Thymus (tissue), 11 donors: ENCODE data around the gene PAPSS1. TPM values are rescaled to one million over a fixed set of nuclear protein-coding genes. Genes with fewer than 3 reads are reported as not detected.
"Not testable (repeated sequence)": the region's sequence is repeated elsewhere in the genome, so short reads cannot be mapped to it uniquely, and the experiment has no call there.

Experiments used
- DNase-seq, 9 donors: peaks; one replicate each; pipeline ENCODE4 v3.0.0-alpha.2; 2013; ENCODE audit warnings: low spot score in 9 of 9, low read depth in 6 of 9, missing footprints in 1 of 9
- H3K27ac ChIP-seq, 2 donors: one replicate each; pipeline ENCODE4 v1.5.1; 2013; ENCODE audit warnings: control low read depth in 1 of 2, low read depth in 1 of 2, low read length in 1 of 2, mild to moderate bottlenecking in 1 of 2, moderate library complexity in 1 of 2
- H3K27me3 ChIP-seq, 2 donors: one replicate each; pipeline ENCODE4 v1.5.1; 2013; ENCODE audit warnings: low read length in 1 of 2; ENCODE audit not compliant: control insufficient read depth in 2 of 2, insufficient read depth in 1 of 2
- H3K36me3 ChIP-seq, 2 donors: one replicate each; pipeline ENCODE4 v1.5.1; 2013; ENCODE audit warnings: low read length in 1 of 2, mild to moderate bottlenecking in 1 of 2, moderate library complexity in 1 of 2; ENCODE audit not compliant: control insufficient read depth in 2 of 2, insufficient read depth in 2 of 2
- H3K4me1 ChIP-seq, 2 donors: one replicate each; pipeline ENCODE4 v1.5.1; 2013; ENCODE audit warnings: low read length in 2 of 2; ENCODE audit not compliant: control insufficient read depth in 2 of 2, insufficient read depth in 2 of 2
- H3K4me3 ChIP-seq, 2 donors: one replicate each; pipeline ENCODE4 v1.5.1; 2013; ENCODE audit warnings: low read length in 2 of 2, control low read depth in 1 of 2, mild to moderate bottlenecking in 1 of 2
- H3K9me3 ChIP-seq, 2 donors: one replicate each; pipeline ENCODE4 v1.5.1; 2013; ENCODE audit warnings: low read length in 1 of 2, mild to moderate bottlenecking in 1 of 2; ENCODE audit not compliant: control insufficient read depth in 2 of 2, insufficient read depth in 1 of 2
- WGBS: extraction: QIAGEN DNeasy Blood & Tissue Kit; methylation state at CpG from one replicate; pipeline ENCODE4 v1.1.7; 2013; 5-methylcytosine and 5-hydroxymethylcytosine counted together
- polyA plus RNA-seq: library from polyadenylated mRNA; stranded (reverse); fragments of 200-250 nt; gene quantifications from one replicate; pipeline ENCODE4 v1.2.3, GENCODE V29; 2013
- total RNA-seq: library from RNA; stranded (reverse); fragments of 120-200 nt; gene quantifications from one replicate; pipeline ENCODE4 v1.2.4, GENCODE V29; 2013
- donor health status: healthy.

PAPSS1 gene
- total and polyA plus RNA-seq, 2 donors = 35.2 to 39.0 TPM

GRCh38 chr4:107705742-107706556 lies 14.1 kb downstream of the PAPSS1 start:
- no peaks in the 10 kb centered on the region for H3K4me1 ChIP-seq
- no peak overlapping the region for H3K4me3 ChIP-seq
- WGBS = 100% methylated on average over 1 of the region's 1 CpG
- peak in 1 of 9 donors; percentile 2 for DNase-seq
- peaks cover 7 to 18% of the 10 kb centered on the region in 2 donors for H3K9me3 ChIP-seq
- H3K36me3 ChIP-seq = peaks cover under 1 to 4% of the 10 kb centered on the region in 2 donors
- no peaks in the 10 kb centered on the region for H3K27me3 ChIP-seq
- no peak overlapping the region for H3K27ac ChIP-seq

GRCh38 chr4:107701565-107701964 lies 18.5 kb downstream of the PAPSS1 start:
- Histone ChIP-seq H3K4me3 (no peak overlapping the region), H3K4me1 (no peaks in the 10 kb centered on the region), H3K9me3 (peaks cover under 1 to 8% of the 10 kb centered on the region in 2 donors), H3K27ac (no peak overlapping the region), H3K27me3 (no peaks in the 10 kb centered on the region), H3K36me3 (peaks cover 0 to 2% of the 10 kb centered on the region in 2 donors)
- no peak for DNase-seq
- WGBS = 96% methylated on average over 1 of the region's 1 CpG

GRCh38 chr4:107699466-107700206 lies 20.4 kb downstream of the PAPSS1 start:
- Histone ChIP-seq H3K4me3 (no peak overlapping the region), H3K27ac (no peak overlapping the region), H3K27me3 (no peaks in the 10 kb centered on the region), H3K36me3 (peaks cover 0 to 2% of the 10 kb centered on the region in 2 donors), H3K9me3 (peaks cover 0 to 3% of the 10 kb centered on the region in 2 donors), H3K4me1 (no peaks in the 10 kb centered on the region)
- DNase-seq = no peak
- WGBS = 92% methylated on average over 2 of the region's 2 CpGs

- H3K4me3 ChIP-seq, H3K27ac ChIP-seq, H3K27me3 ChIP-seq, DNase-seq, H3K4me1 ChIP-seq, H3K9me3 ChIP-seq, H3K36me3 ChIP-seq: not testable (repeated sequence)
- WGBS = 98% methylated on average over 6 of the region's 6 CpGs
Observed at GRCh38 chr4:107696187-107696586, 23.8 kb downstream of the PAPSS1 start.

- Histone ChIP-seq H3K9me3 (no peaks in the 10 kb centered on the region), H3K27ac (no peak overlapping the region), H3K27me3 (no peaks in the 10 kb centered on the region), H3K36me3 (no peaks in the 10 kb centered on the region), H3K4me3 (no peak overlapping the region), H3K4me1 (no peaks in the 10 kb centered on the region)
- DNase-seq = peak in 1 of 9 donors; percentile 1
- WGBS = 36% methylated on average over 2 of the region's 2 CpGs
Observed at GRCh38 chr4:107693132-107693531, 26.9 kb downstream of the PAPSS1 start.

- no peak for DNase-seq
- Histone ChIP-seq H3K36me3 (no peaks in the 10 kb centered on the region), H3K27ac (no peak overlapping the region), H3K4me3 (no peak overlapping the region), H3K27me3 (no peaks in the 10 kb centered on the region), H3K4me1 (no peaks in the 10 kb centered on the region), H3K9me3 (no peaks in the 10 kb centered on the region)
- 40% methylated on average over 3 of the region's 3 CpGs for WGBS
Observed at GRCh38 chr4:107692202-107692601, 27.8 kb downstream of the PAPSS1 start.

- no peak overlapping the region for H3K27ac ChIP-seq
- no peak overlapping the region for H3K4me3 ChIP-seq
- WGBS = 99% methylated on average over 4 of the region's 4 CpGs
- H3K4me1 ChIP-seq = no peaks in the 10 kb centered on the region
- H3K9me3 ChIP-seq = no peaks in the 10 kb centered on the region
- H3K27me3 ChIP-seq = no peaks in the 10 kb centered on the region
- no peaks in the 10 kb centered on the region for H3K36me3 ChIP-seq
- no peak for DNase-seq
Observed at GRCh38 chr4:107691378-107691777, 28.7 kb downstream of the PAPSS1 start.

GRCh38 chr4:107689912-107690587 lies 30.0 kb downstream of the PAPSS1 start:
- no peak for DNase-seq
- Histone ChIP-seq H3K27me3 (no peaks in the 10 kb centered on the region), H3K9me3 (no peaks in the 10 kb centered on the region), H3K4me3 (no peak overlapping the region), H3K27ac (no peak overlapping the region), H3K36me3 (no peaks in the 10 kb centered on the region), H3K4me1 (no peaks in the 10 kb centered on the region)
- WGBS = over 99% methylated on average over 2 of the region's 2 CpGs

- Histone ChIP-seq H3K27me3 (no peaks in the 10 kb centered on the region), H3K9me3 (no peaks in the 10 kb centered on the region), H3K36me3 (no peaks in the 10 kb centered on the region), H3K4me1 (no peaks in the 10 kb centered on the region), H3K27ac (no peak overlapping the region), H3K4me3 (no peak overlapping the region)
- DNase-seq = no peak
- WGBS = 96% methylated on average over 1 of the region's 1 CpG
Observed at GRCh38 chr4:107688421-107688820, 31.6 kb downstream of the PAPSS1 start.
